ENCODE measurements around the gene SERPINB1.
"Not testable (repeated sequence)": the region's sequence is repeated elsewhere in the genome, so short reads cannot be mapped to it uniquely, and the experiment has no call there.

SERPINB1 gene

GRCh38 chr6:2841264-2842138 is at the start of gene SERPINB1:
SERPINB1 (minus strand) TSS chr6:2841863; CDS start chr6:2840586, 1,277 bp downstream.
- in situ Hi-C loops (cut with MboI; ENCODE audit: low sequenced_read_pairs) = no loop called here

- in situ Hi-C loops (cut with MboI; ENCODE audit: low sequenced_read_pairs) = no loop called here
These were observed 49.5 kb upstream of the SERPINB1 start for GRCh38 chr6:2890976-2891767.

DNA sequence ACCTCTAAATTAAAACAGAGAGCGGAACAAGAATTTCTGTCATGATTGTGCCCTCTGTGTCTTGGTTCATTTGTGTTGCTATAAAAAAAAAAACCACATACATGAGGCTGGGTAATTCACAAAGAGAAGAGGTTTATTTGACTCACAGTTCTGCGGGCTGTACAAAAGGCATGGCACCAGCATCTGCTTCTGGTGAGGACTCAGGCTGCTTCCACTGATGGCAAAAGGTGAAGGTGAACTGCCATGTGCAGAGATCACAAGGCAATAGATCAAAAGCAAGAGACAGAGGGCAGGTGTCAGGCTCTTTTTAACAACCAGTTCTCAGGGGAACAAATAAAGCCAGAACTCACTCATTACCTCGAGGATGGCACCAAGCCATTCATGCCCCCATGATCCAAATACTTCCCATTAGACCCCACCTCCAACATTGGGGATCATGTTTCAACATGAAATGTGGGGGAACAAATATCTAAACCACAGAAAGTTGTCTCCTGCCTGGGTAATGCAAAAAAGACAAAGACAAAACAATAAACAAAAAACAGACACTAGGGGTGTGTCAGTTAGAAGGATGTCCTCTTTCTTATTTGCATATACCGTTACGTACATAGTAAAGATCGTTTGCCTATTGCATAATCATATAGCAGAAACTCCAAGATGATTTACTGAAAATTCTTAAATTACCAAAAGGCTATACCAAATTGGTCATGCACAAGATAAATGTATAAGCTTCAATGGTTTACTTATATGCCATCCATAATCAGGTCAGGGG is 44.5 kb upstream of the SERPINB1 start:
- in situ Hi-C loops (cut with MboI; ENCODE audit: low sequenced_read_pairs) = no loop called here

DNA sequence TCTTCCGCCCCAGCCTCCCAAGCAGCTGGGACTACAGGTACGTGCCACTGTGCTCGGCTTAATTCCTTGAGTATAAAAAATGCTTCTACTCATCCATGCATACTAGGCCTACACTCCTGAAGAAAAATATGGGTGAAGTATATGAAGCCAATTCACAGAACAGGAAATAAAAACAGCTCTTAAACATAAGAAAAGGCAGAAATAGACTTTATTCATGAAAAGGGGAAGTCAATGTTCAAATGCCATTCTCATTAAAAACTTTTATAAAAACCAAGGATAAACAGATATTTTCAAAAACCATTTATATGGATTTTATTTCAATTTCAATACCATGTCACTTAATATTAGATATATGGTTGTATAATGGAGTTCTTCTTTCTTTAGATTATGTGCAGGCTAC is 43.1 kb upstream of the SERPINB1 start:
- in situ Hi-C loops (cut with MboI; ENCODE audit: low sequenced_read_pairs) = no loop called here

GRCh38 chr6:2883673-2884072 is 42.0 kb upstream of the SERPINB1 start:
- in situ Hi-C loops (cut with MboI; ENCODE audit: low sequenced_read_pairs) = no loop called here

- in situ Hi-C loops (cut with MboI; ENCODE audit: low sequenced_read_pairs) = no loop called here
These were observed 39.8 kb upstream of the SERPINB1 start for GRCh38 chr6:2881423-2881822.

DNA sequence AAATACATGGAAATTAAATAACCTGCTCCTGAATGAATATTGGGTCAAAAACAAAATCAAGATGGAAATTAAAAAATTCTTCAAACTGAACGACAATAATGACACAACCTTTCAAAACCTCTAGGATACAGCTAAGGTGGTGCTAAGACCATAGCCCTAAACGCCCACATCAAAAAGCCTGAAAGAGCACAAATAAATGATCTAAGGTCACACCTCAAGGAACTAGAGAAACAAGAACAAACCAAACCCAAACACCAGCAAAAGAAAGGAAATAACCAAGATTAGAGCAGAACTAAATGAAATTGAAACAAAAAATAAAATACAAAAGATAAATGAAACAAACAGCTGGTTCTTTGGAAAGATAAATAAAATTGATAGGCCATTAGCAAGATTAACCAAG is 38.5 kb upstream of the SERPINB1 start:
- in situ Hi-C loops (cut with MboI; ENCODE audit: low sequenced_read_pairs) = not testable (repeated sequence)

GRCh38 chr6:2877960-2878359 is 36.3 kb upstream of the SERPINB1 start:
- in situ Hi-C loops (cut with MboI; ENCODE audit: low sequenced_read_pairs) = no loop called here

GRCh38 chr6:2877057-2877882 is 35.6 kb upstream of the SERPINB1 start:
- in situ Hi-C loops (cut with MboI; ENCODE audit: low sequenced_read_pairs) = no loop called here

- in situ Hi-C loops (cut with MboI; ENCODE audit: low sequenced_read_pairs) = no loop called here
These were observed 34.8 kb upstream of the SERPINB1 start for GRCh38 chr6:2876210-2877056.

GRCh38 chr6:2875359-2876191 is 33.9 kb upstream of the SERPINB1 start:
- in situ Hi-C loops (cut with MboI; ENCODE audit: low sequenced_read_pairs) = no loop called here

- in situ Hi-C loops (cut with MboI; ENCODE audit: low sequenced_read_pairs) = no loop called here
These were observed 32.0 kb upstream of the SERPINB1 start for GRCh38 chr6:2873643-2874042.

DNA sequence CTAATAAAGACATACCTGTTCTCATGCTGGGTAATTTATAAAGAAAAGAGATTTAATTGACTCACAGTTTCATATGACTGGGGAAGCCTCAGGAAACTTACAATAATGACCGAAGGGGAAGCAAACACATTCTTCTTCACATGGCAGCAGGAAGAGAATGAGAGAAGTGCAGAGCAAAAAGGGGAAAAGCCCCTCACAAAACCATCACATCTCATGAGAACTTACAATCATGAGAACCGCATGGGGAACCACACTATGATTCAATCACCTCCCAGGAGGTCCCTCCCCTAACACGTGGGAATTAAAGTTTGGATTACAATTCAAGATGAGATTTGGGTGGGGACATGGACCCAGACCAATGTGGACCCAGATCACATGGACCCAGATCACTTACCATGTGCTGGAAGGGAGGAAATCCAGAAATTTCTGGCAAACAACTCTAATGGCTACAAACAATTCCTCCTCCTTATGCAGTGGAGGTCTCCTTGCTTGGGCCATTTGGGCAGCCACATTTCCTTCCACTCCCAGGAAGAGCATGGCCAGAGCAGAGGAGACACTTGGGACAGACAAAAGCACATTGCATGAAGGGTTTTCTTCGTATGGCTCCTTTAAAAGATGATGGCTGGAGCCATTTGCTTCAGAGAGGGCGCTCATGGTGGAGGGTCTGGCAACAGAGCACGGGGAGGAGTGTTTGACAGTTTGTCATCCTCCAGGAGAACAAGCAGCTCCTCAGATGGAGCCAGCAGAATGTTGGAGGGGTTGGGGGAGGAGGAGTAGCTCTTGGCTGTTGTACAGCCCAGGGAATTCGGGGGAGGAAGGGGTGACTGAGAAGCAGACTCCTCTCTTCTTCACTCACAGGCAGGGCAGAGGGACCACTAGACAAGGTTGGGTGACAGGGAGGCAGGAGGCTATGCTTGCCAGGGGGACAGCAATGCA is 31.0 kb upstream of the SERPINB1 start:
- in situ Hi-C loops (cut with MboI; ENCODE audit: low sequenced_read_pairs) = no loop called here

GRCh38 chr6:2871953-2872352 is 30.3 kb upstream of the SERPINB1 start:
- in situ Hi-C loops (cut with MboI; ENCODE audit: low sequenced_read_pairs) = no loop called here

DNA sequence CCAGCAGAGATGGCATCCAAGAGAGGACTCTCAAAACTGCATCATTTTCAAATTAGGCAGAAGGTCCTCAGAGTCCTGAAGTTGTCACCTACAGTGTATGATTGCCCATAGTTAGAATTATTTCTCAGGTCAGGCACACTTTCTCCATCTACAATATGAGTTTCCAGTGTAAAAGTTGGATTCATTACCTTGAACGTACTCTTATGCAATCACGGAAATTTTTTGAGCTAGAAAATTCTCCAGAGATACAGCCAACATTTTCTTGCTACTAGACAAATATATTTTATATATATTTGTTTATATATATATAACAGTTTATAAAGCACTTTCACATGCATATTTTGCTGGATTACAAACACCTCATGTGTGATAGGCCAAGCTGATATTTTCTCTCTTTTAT is 29.4 kb upstream of the SERPINB1 start:
- in situ Hi-C loops (cut with MboI; ENCODE audit: low sequenced_read_pairs) = no loop called here

DNA sequence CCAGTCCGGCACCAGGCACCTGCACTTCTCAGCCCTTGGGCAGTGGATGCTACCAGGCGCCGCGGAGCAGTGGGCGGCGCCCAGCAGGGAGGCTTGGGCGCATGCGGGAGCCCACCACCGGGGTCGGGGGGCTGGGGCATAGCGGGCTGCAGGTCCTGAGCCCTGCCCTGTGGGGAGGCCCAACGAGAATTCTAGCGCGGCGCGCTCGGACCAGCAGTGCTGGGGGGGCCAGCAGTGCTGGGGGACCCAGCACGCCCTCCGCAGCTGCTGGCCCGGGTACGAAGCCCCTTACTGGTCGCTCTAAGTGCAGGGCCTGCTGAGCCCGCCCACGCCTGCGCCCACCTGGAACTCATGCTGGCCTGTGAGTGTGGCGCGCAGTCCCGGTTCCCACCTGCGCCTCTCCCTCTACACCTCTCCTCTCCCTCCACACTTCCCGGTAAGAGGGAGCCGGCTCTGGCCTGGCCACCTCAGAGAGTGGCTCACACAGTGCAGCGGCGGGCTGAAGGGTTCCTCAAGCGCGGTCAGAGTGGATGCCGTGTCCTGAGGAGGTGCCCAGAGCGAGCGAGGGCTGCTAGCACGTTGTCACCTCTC is 28.5 kb upstream of the SERPINB1 start:
- in situ Hi-C loops (cut with MboI; ENCODE audit: low sequenced_read_pairs) = no loop called here

DNA sequence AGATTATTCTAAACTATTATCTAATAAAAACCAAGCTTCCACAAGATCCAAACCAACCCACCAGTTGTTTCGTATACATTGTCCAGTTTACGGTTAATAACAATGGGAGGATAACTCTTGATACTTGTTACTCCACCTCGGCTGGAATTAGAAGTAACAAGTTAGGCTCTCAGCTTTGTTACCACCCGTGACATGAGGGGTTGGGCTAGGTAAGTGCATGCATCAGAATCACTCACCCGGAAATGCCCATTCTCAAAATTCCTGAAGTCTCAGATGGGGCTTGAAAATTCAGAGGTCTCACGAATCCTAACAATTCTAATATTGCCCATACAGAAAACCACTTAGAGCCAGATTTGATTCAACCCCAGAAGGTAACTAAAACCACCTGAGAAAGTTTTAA is 27.0 kb upstream of the SERPINB1 start:
- in situ Hi-C loops (cut with MboI; ENCODE audit: low sequenced_read_pairs) = no loop called here

All from HL-60/S4 treated with phorbol 12-myristate 13-acetate at 8.2 ng/mL for 4 days and 3 days (cell line).